PC-9 (cell line): ENCODE data around the gene PHF19.

ENCODE experiments used
- CTCF ChIP-seq: fragments of 200-600 bp; sonication (generic); conservative IDR thresholded peaks from 2 replicates; pipeline ENCODE4 v1.6.1; 2017; ENCODE audit warnings: mixed run types, antibody characterized with exemption, mild to moderate bottlenecking, moderate library complexity
- EZH2 ChIP-seq: fragments of 200-600 bp; sonication (generic); IDR thresholded peaks from 2 replicates; pipeline ENCODE4 v1.8.0; 2017; ENCODE audit warnings: antibody characterized with exemption, low read depth

GRCh38 chr9:120832807-120833206, 44.2 kb downstream of the PHF19 start:
- TF ChIP-seq CTCF (no peak), EZH2 (no peak)
